OCI-LY3 (cell line): Measurements from ENCODE around the gene PTPRN2.

ENCODE experiments used
- EZH2phosphoT487 ChIP-seq: fragments of 200-600 bp; shearing (Covaris generic); IDR thresholded peaks from 2 replicates; pipeline ENCODE4 v1.6.1; 2018; ENCODE audit warnings: antibody characterized with exemption, mixed run types, low read depth
- TF ChIP-seq, protein P1 (sequence below): fragments of 200-600, 300-600 bp; sonication (generic); IDR thresholded peaks from 2 replicates; pipeline ENCODE4 v1.5.1; 2014; ENCODE audit warnings: antibody characterized with exemption, low read length, low read depth

- TF ChIP-seq, protein P1, sequence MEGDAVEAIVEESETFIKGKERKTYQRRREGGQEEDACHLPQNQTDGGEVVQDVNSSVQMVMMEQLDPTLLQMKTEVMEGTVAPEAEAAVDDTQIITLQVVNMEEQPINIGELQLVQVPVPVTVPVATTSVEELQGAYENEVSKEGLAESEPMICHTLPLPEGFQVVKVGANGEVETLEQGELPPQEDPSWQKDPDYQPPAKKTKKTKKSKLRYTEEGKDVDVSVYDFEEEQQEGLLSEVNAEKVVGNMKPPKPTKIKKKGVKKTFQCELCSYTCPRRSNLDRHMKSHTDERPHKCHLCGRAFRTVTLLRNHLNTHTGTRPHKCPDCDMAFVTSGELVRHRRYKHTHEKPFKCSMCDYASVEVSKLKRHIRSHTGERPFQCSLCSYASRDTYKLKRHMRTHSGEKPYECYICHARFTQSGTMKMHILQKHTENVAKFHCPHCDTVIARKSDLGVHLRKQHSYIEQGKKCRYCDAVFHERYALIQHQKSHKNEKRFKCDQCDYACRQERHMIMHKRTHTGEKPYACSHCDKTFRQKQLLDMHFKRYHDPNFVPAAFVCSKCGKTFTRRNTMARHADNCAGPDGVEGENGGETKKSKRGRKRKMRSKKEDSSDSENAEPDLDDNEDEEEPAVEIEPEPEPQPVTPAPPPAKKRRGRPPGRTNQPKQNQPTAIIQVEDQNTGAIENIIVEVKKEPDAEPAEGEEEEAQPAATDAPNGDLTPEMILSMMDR: no peak
- TF ChIP-seq EZH2phosphoT487: no peak
Observed at GRCh38 chr7:158300427-158300826, 287.2 kb downstream of the PTPRN2 start.
